Measurements from ENCODE around the gene NEDD4L.

DNA sequence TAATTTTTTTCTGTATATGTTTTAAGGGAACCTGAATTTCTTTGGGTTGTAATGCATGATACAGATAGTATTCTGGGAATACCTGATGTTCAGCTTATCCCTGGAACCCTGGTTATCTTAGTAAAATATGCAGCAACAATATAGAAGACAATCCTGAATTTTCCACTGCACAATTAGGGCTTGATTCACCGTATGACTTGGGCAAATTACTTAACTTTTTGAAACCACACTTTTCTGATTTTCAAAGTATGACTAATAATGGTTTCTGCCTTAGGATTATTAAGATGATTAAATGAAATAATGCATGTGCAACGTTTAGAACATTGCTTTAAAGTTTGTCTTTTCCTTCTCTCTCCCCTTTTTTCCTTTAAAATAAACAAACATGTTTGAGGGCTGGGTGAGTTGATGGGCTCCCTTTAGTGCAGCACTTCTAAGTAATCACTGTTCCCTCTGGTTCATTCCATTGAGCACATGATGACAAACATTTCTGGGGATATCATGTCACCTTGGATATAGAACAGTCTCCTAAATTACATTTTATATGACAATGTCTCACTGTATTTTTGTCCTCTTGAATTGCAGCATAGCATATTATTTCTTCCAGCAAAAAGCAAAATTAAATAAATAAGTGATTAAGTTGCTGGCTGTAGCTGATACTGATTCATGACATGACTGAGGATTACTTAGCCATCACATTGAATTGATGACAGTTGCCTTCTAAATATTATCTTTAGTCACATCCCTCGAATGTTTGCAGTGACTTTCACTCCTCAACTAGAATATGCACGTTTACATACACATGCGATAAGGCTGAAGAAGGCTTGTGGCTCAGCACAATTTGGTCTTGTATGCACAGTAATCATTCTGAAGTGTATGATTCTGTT lies 254.5 kb downstream of the NEDD4L start:
- TF ChIP-seq, protein P1, sequence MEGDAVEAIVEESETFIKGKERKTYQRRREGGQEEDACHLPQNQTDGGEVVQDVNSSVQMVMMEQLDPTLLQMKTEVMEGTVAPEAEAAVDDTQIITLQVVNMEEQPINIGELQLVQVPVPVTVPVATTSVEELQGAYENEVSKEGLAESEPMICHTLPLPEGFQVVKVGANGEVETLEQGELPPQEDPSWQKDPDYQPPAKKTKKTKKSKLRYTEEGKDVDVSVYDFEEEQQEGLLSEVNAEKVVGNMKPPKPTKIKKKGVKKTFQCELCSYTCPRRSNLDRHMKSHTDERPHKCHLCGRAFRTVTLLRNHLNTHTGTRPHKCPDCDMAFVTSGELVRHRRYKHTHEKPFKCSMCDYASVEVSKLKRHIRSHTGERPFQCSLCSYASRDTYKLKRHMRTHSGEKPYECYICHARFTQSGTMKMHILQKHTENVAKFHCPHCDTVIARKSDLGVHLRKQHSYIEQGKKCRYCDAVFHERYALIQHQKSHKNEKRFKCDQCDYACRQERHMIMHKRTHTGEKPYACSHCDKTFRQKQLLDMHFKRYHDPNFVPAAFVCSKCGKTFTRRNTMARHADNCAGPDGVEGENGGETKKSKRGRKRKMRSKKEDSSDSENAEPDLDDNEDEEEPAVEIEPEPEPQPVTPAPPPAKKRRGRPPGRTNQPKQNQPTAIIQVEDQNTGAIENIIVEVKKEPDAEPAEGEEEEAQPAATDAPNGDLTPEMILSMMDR (IDR thresholded peaks at IDR 0.05; ENCODE audit: insufficient read depth, low read length, poor library complexity, severe bottlenecking): no peak
- TF ChIP-seq EZH2phosphoT487 (conservative IDR thresholded peaks at IDR 0.05; ENCODE audit: low read length): no peak
